OCI-LY1 (cell line): ENCODE measurements around the gene RPS8.
A peak's percentile ranks its signal among the peaks of the same experiment; 100 is the strongest.

Source experiments
- H2AFZ ChIP-seq: fragments of 200-600 bp; sonication (generic), shearing (Covaris generic); 2 replicates; pipeline ENCODE4 v1.6.0; 2014; ENCODE audit warnings: antibody characterized with exemption, mild to moderate bottlenecking, low read length
- H3F3A ChIP-seq: fragments of 200-600 bp; sonication (generic), shearing (Covaris generic); 2 replicates; pipeline ENCODE4 v1.6.0; 2014; ENCODE audit warnings: mild to moderate bottlenecking, antibody characterized with exemption, low read length, moderate library complexity; ENCODE audit not compliant: insufficient read depth
- H3K27ac ChIP-seq: fragments of 200-600 bp; sonication (generic); 2 replicates; pipeline ENCODE4 v1.5.1; 2014; ENCODE audit warnings: low read length, mixed run types, mild to moderate bottlenecking, low read depth; ENCODE audit not compliant: poor library complexity, severe bottlenecking
- H3K27me3 ChIP-seq: fragments of 200-600 bp; sonication (generic); 2 replicates; pipeline ENCODE4 v1.6.0; 2014; ENCODE audit warnings: antibody characterized with exemption, mild to moderate bottlenecking, low read length, moderate library complexity; ENCODE audit not compliant: insufficient read depth
- H3K36me3 ChIP-seq: fragments of 200-600 bp; sonication (generic); 2 replicates; pipeline ENCODE4 v1.6.1; 2014; ENCODE audit warnings: mild to moderate bottlenecking, antibody characterized with exemption, low read length, moderate library complexity, mixed read lengths; ENCODE audit not compliant: insufficient read depth
- H3K4me1 ChIP-seq: fragments of 200-600 bp; sonication (generic); 2 replicates; pipeline ENCODE4 v1.5.1; 2014; ENCODE audit warnings: mild to moderate bottlenecking, low read length, moderate library complexity; ENCODE audit not compliant: insufficient read depth, severe bottlenecking
- H3K4me2 ChIP-seq: fragments of 200-600 bp; sonication (generic), shearing (Covaris generic); 2 replicates; pipeline ENCODE4 v1.6.1; 2014; ENCODE audit warnings: low read length
- H3K4me3 ChIP-seq: fragments of 200-600 bp; sonication (generic); 2 replicates; pipeline ENCODE4 v1.5.1; 2014; ENCODE audit warnings: low read length, low read depth, mild to moderate bottlenecking, mixed read lengths; ENCODE audit not compliant: poor library complexity, severe bottlenecking
- H3K79me2 ChIP-seq: fragments of 200-600 bp; shearing (Covaris generic); 2 replicates; pipeline ENCODE4 v1.6.1; 2016; ENCODE audit warnings: mixed run types, low read length, mixed read lengths; ENCODE audit not compliant: insufficient read depth
- H3K9ac ChIP-seq: fragments of 200-600 bp; sonication (generic), shearing (Covaris generic); 2 replicates; pipeline ENCODE4 v1.6.1; 2014; ENCODE audit warnings: mild to moderate bottlenecking, low read length, mixed read lengths
- H3K9me2 ChIP-seq: fragments of 200-600 bp; sonication (generic), shearing (Covaris generic); 2 replicates; pipeline ENCODE4 v1.6.1; 2014; ENCODE audit warnings: low read depth, mild to moderate bottlenecking, low read length, mixed read lengths
- H3K9me3 ChIP-seq: fragments of 200-600 bp; shearing (Covaris generic); 2 replicates; pipeline ENCODE4 v1.6.1; 2014; ENCODE audit warnings: low read length, mixed read lengths
- H4K20me1 ChIP-seq: fragments of 200-600 bp; sonication (generic), shearing (Covaris generic); 2 replicates; pipeline ENCODE4 v1.6.0; 2016; ENCODE audit warnings: mild to moderate bottlenecking, low read length; ENCODE audit not compliant: insufficient read depth
- EZH2 ChIP-seq: fragments of 200-600 bp; sonication (generic), shearing (Covaris generic); IDR thresholded peaks from 2 replicates; pipeline ENCODE4 v1.8.0; 2017; ENCODE audit warnings: borderline replicate concordance, mixed run types, mild to moderate bottlenecking, antibody characterized with exemption, low read length, moderate library complexity, mixed read lengths
- TF ChIP-seq, protein P1 (sequence below): fragments of 200-600 bp; sonication (generic), shearing (Covaris generic); IDR thresholded peaks from 2 replicates; pipeline ENCODE4 v1.5.1; 2017; ENCODE audit warnings: mild to moderate bottlenecking, antibody characterized with exemption, low read length, moderate library complexity, mixed read lengths

The RPS8 gene

DNA sequence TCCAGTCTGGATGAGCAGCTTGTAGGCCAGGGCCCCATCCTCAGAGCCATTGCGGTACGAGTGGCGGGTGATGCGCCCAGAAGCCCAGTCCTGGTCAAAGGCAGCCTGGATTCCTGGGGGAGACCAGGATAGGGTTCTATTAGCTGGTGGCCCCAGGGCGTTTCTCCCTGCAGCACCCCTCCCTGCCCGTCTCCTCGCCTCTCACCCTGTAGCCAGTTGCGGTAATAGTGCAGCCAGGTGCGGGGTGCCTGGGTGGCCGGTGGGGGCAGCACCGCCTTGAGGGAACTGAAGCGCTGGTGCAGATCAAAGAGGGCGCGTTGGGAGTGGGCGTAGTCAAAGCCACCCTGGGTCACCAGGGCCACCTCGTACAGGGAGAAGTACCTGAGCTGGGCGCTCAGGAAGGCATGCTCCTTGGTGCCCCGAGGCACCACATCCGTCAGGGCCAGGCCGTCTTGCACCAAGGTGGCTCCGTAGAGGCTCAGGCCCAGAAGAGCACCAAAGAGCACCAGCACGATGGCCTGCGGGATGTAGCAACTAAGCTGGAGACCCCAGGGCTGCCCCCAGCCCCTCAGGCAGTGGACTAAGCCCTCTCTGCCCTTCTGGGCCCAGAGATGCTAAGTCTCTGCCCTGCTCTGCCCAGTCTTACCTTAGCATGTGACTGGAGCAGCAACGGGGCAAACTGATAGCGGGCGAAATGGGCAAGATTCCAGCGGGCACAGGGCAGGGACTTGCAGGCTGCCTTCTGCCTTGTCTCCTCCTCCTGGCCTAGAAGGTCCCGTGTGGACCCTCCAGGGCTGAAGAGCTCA is 52.1 kb downstream of the RPS8 start:
- no peaks in the 10 kb centered on the region for H3K79me2 ChIP-seq
- H3K9ac ChIP-seq, result no peak overlapping the region
- H3K4me2 ChIP-seq, result no peak overlapping the region
- TF ChIP-seq, protein P1, sequence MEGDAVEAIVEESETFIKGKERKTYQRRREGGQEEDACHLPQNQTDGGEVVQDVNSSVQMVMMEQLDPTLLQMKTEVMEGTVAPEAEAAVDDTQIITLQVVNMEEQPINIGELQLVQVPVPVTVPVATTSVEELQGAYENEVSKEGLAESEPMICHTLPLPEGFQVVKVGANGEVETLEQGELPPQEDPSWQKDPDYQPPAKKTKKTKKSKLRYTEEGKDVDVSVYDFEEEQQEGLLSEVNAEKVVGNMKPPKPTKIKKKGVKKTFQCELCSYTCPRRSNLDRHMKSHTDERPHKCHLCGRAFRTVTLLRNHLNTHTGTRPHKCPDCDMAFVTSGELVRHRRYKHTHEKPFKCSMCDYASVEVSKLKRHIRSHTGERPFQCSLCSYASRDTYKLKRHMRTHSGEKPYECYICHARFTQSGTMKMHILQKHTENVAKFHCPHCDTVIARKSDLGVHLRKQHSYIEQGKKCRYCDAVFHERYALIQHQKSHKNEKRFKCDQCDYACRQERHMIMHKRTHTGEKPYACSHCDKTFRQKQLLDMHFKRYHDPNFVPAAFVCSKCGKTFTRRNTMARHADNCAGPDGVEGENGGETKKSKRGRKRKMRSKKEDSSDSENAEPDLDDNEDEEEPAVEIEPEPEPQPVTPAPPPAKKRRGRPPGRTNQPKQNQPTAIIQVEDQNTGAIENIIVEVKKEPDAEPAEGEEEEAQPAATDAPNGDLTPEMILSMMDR, result peak; percentile 70
- no peak for TF ChIP-seq EZH2
- no peaks in the 10 kb centered on the region for H3K9me3 ChIP-seq
- H3K27me3 ChIP-seq, result peaks cover 10% of the 10 kb centered on the region; the same call in 1 of the 2 replicates
- H2AFZ ChIP-seq, result no peak overlapping the region
- peaks cover 8% of the 10 kb centered on the region for H3K4me1 ChIP-seq
- H3F3A ChIP-seq, result no peaks in the 10 kb centered on the region
- no peaks in the 10 kb centered on the region for H4K20me1 ChIP-seq
- H3K27ac ChIP-seq, result no peak overlapping the region
- H3K36me3 ChIP-seq, result no peaks in the 10 kb centered on the region; the same call in 1 of the 2 replicates
- no peaks in the 10 kb centered on the region for H3K9me2 ChIP-seq
- no peak overlapping the region for H3K4me3 ChIP-seq

DNA sequence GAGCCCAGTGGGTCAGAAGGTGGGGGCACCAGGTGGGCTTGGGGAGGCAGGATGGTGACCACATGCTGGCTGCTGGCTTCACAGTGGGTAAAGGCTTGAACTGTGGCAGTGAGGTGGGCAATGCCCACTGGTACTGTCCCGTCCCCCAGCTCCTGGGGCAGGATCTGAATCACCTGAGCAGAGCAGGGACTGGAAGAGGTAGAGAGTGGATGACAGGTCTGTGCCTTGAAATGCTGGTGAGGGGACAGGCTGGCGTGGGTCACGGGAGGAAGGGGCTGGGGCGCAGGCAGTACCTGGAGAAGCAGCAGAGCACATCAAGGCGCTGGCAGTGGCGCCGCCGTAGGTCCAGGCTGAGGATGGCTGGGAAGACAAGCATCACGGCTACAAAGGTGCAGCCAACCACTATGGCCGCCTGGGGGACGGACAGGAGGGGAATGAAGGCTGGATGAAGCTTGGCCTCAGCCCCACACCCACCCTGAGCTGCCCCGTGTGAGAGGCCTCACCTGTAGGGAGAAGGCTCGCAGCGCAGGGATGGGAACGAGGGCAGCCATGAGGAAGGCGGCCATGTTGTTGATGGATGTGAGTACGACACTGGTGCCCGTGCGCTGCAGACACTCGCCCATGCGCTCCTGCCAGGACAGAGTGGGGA is 52.8 kb downstream of the RPS8 start:
- Histone ChIP-seq H3K4me3 (no peak overlapping the region), H3K9me3 (no peaks in the 10 kb centered on the region), H3K79me2 (no peaks in the 10 kb centered on the region), H3K36me3 (no peaks in the 10 kb centered on the region; the same call in 1 of the 2 replicates), H3K9ac (no peak overlapping the region), H3K27ac (no peak overlapping the region), H3K9me2 (no peaks in the 10 kb centered on the region), H3K27me3 (peaks cover 10% of the 10 kb centered on the region; the same call in 1 of the 2 replicates), H4K20me1 (no peaks in the 10 kb centered on the region), H3F3A (no peaks in the 10 kb centered on the region), H2AFZ (no peak overlapping the region), H3K4me1 (peaks cover 8% of the 10 kb centered on the region), H3K4me2 (no peak overlapping the region)
- TF ChIP-seq, protein P1, result no peak
- TF ChIP-seq EZH2, result no peak
